ENCODE measurements around the gene RSPH10B2. TPM values are rescaled to one million over a fixed set of nuclear protein-coding genes. Genes with fewer than 3 reads are reported as not detected.
A peak's percentile ranks its signal among the peaks of the same experiment; 100 is the strongest.
"Not testable (repeated sequence)": the region's sequence is repeated elsewhere in the genome, so short reads cannot be mapped to it uniquely, and the experiment has no call there.

Gene RSPH10B2
- total RNA-seq, 1 experiment from 2014 or later, result 0.33 TPM

GRCh38 chr7:6730343-6730633, 23.6 kb upstream of the RSPH10B2 start:
- no peaks in the 10 kb centered on the region for H3K4me1 ChIP-seq (ENCODE audit: insufficient read depth, low read length)
- no peak overlapping the region for H3T11ph ChIP-seq (ENCODE audit: low read length)
- peaks cover 5% of the 10 kb centered on the region for H3K23me2 ChIP-seq (ENCODE audit: insufficient read length, low read depth, low read length, poor library complexity, severe bottlenecking)
- H3K4me2 ChIP-seq (ENCODE audit: insufficient read depth, insufficient read length, low read length), result peak overlapping the region; percentile 63
- H2BK20ac ChIP-seq (ENCODE audit: low read depth, low read length, poor library complexity, severe bottlenecking), result no peak overlapping the region
- no peaks in the 10 kb centered on the region; a peak in 2 of 5 replicates for H3K9me3 Mint-ChIP-seq
- H2AFZ ChIP-seq (ENCODE audit: low read length), result no peak overlapping the region
- H3K56ac ChIP-seq (ENCODE audit: insufficient read length, low read depth, low read length), result no peak overlapping the region
- TF ChIP-seq CTCF (conservative IDR thresholded peaks at IDR 0.05), result no peak
- WGBS (ENCODE audit: extremely low coverage, insufficient read length, low lambda C conversion rate), result no CpG with 5 or more reads among the region's 18 CpGs
- no peak overlapping the region for H3K27ac ChIP-seq (ENCODE audit: insufficient read length, low read depth, low read length)
- H3K4me1 Mint-ChIP-seq, result peaks cover 7 to 24% of the 10 kb centered on the region in 2 experiments
- no peak overlapping the region for H4K5ac ChIP-seq (ENCODE audit: insufficient read length, low read depth, low read length)
- H3K79me2 ChIP-seq (ENCODE audit: insufficient read depth, low read length), result peaks cover 1% of the 10 kb centered on the region; the same call in 1 of the 2 replicates
- H4K91ac ChIP-seq (ENCODE audit: insufficient read length, low read depth, low read length), result no peak overlapping the region
- H3K79me1 ChIP-seq (ENCODE audit: insufficient read depth, low read depth, low read length, poor library complexity, severe bottlenecking), result no peaks in the 10 kb centered on the region
- no peak overlapping the region for H2BK5ac ChIP-seq (ENCODE audit: insufficient read length, low read length)
- H3K4ac ChIP-seq (ENCODE audit: low read depth, low read length), result no peak overlapping the region
- H3K9ac ChIP-seq (ENCODE audit: extremely low read depth, insufficient read length, low read length), result peak overlapping the region; percentile 62
- no peak for DNase-seq
- H3K4me3 Mint-ChIP-seq, result peak overlapping the region; percentile 88 to 90
- peak overlapping the region in 1 of 3 experiments; percentile 77; a peak in 2 of 7 replicates for H3K27ac Mint-ChIP-seq
- H2BK15ac ChIP-seq (ENCODE audit: low read depth, low read length), result no peak overlapping the region
- no peak overlapping the region for H3K18ac ChIP-seq (ENCODE audit: insufficient read length, low read depth, low read length)
- no peak overlapping the region for H3K23ac ChIP-seq (ENCODE audit: insufficient read length, low read depth, low read length)
- peaks cover 13% of the 10 kb centered on the region for H3K27me3 Mint-ChIP-seq (ENCODE audit: low read depth)
- H3K36me3 Mint-ChIP-seq (ENCODE audit: insufficient read depth in 1 of 3, low read depth in 3 of 3), result peaks cover 30 to 38% (median 35%) of the 10 kb centered on the region in 3 experiments
- H3K9me3 ChIP-seq (ENCODE audit: control insufficient read depth, low read depth, low read length), result no peaks in the 10 kb centered on the region
- no peak overlapping the region for H2AK5ac ChIP-seq (ENCODE audit: insufficient read length, low read length)
- H3K14ac ChIP-seq (ENCODE audit: insufficient read depth, low read length), result no peak overlapping the region
- H3K27me3 ChIP-seq (ENCODE audit: insufficient read depth, low read length), result no peaks in the 10 kb centered on the region
- H4K20me1 ChIP-seq (ENCODE audit: control insufficient read depth, insufficient read depth, insufficient read length), result no peaks in the 10 kb centered on the region
- H2BK120ac ChIP-seq (ENCODE audit: low read depth, low read length, poor library complexity, severe bottlenecking), result no peak overlapping the region
- H4K8ac ChIP-seq (replicated peaks; ENCODE audit: insufficient read length, low read depth, low read length), result no peak overlapping the region
- no peak overlapping the region for H2BK12ac ChIP-seq (ENCODE audit: insufficient read length, low read depth, low read length)

- H3K27me3 Mint-ChIP-seq (ENCODE audit: low read depth); H3K14ac ChIP-seq (ENCODE audit: insufficient read depth, low read length); H3K23me2 ChIP-seq (ENCODE audit: insufficient read length, low read depth, low read length, poor library complexity, severe bottlenecking); H3K4me2 ChIP-seq (ENCODE audit: insufficient read depth, insufficient read length, low read length); H3K4ac ChIP-seq (ENCODE audit: low read depth, low read length); H3K9me3 Mint-ChIP-seq; H4K5ac ChIP-seq (ENCODE audit: insufficient read length, low read depth, low read length); H3K27ac ChIP-seq (ENCODE audit: insufficient read length, low read depth, low read length); H3K4me3 Mint-ChIP-seq; H3K79me2 ChIP-seq (ENCODE audit: insufficient read depth, low read length); H4K8ac ChIP-seq (replicated peaks; ENCODE audit: insufficient read length, low read depth, low read length); H3K79me1 ChIP-seq (ENCODE audit: insufficient read depth, low read depth, low read length, poor library complexity, severe bottlenecking); H3K27ac Mint-ChIP-seq; DNase-seq; H2BK120ac ChIP-seq (ENCODE audit: low read depth, low read length, poor library complexity, severe bottlenecking); H3K4me1 Mint-ChIP-seq; H2AK5ac ChIP-seq (ENCODE audit: insufficient read length, low read length); H3T11ph ChIP-seq (ENCODE audit: low read length); H3K18ac ChIP-seq (ENCODE audit: insufficient read length, low read depth, low read length); H2BK12ac ChIP-seq (ENCODE audit: insufficient read length, low read depth, low read length); H2BK5ac ChIP-seq (ENCODE audit: insufficient read length, low read length); H4K20me1 ChIP-seq (ENCODE audit: control insufficient read depth, insufficient read depth, insufficient read length); H2AFZ ChIP-seq (ENCODE audit: low read length); H3K27me3 ChIP-seq (ENCODE audit: insufficient read depth, low read length); H3K23ac ChIP-seq (ENCODE audit: insufficient read length, low read depth, low read length); H3K9me3 ChIP-seq (ENCODE audit: control insufficient read depth, low read depth, low read length); H3K56ac ChIP-seq (ENCODE audit: insufficient read length, low read depth, low read length); H3K4me1 ChIP-seq (ENCODE audit: insufficient read depth, low read length); H3K9ac ChIP-seq (ENCODE audit: extremely low read depth, insufficient read length, low read length); H4K91ac ChIP-seq (ENCODE audit: insufficient read length, low read depth, low read length); H2BK20ac ChIP-seq (ENCODE audit: low read depth, low read length, poor library complexity, severe bottlenecking); H2BK15ac ChIP-seq (ENCODE audit: low read depth, low read length): not testable (repeated sequence)
- peaks cover 38 to 67% (median 65%) of the 10 kb centered on the region in 3 experiments for H3K36me3 Mint-ChIP-seq (ENCODE audit: insufficient read depth in 1 of 3, low read depth in 3 of 3)
- WGBS (ENCODE audit: extremely low coverage, insufficient read length, low lambda C conversion rate), result no CpG with 5 or more reads among the region's 11 CpGs
Measured at GRCh38 chr7:6738415-6738814, 15.5 kb upstream of the RSPH10B2 start.

Measured in H9 (cell line).